Measurements from ENCODE around the gene HMCN2. TPM values are rescaled to one million over a fixed set of nuclear protein-coding genes. Genes with fewer than 3 reads are reported as not detected.
"Not testable (repeated sequence)": the region's sequence is repeated elsewhere in the genome, so short reads cannot be mapped to it uniquely, and the experiment has no call there.

Gene HMCN2
- total RNA-seq, 1 donor from 2014 or later: not detected

GRCh38 chr9:130243015-130243881, 22.3 kb upstream of the HMCN2 start:
- Mint-ChIP-seq H3K4me3 (no peak overlapping the region), H3K27me3 (ENCODE audit: insufficient read depth) (peaks cover 2% of the 10 kb centered on the region), H3K9me3 (no peaks in the 10 kb centered on the region), H3K36me3 (ENCODE audit: low read depth) (no peaks in the 10 kb centered on the region), H3K27ac (no peak overlapping the region), H3K4me1 (ENCODE audit: low read depth) (peaks cover 25% of the 10 kb centered on the region)
- intact Hi-C loops (cut with micrococcal nuclease): loop anchor here (2.0 to 5.0 kb wide), 2 partner anchors 358 to 406 kb away; partner anchors contain the start of genes C9orf78 and USP20
- DNase-seq (ENCODE audit: low spot score): peak; percentile 61

- H3K9me3 Mint-ChIP-seq: no peaks in the 10 kb centered on the region
- H3K36me3 Mint-ChIP-seq (ENCODE audit: low read depth): no peaks in the 10 kb centered on the region
- no peak overlapping the region for H3K27ac Mint-ChIP-seq
- H3K4me1 Mint-ChIP-seq (ENCODE audit: low read depth): peaks cover 25% of the 10 kb centered on the region
- H3K4me3 Mint-ChIP-seq: no peak overlapping the region
- intact Hi-C loops (cut with micrococcal nuclease): loop anchor here (2.0 to 5.0 kb wide), 2 partner anchors 359 to 407 kb away; partner anchors contain the start of genes C9orf78 and USP20
- no peaks in the 10 kb centered on the region for H3K27me3 Mint-ChIP-seq (ENCODE audit: insufficient read depth)
- no peak for DNase-seq (ENCODE audit: low spot score)
These were observed 21.7 kb upstream of the HMCN2 start for GRCh38 chr9:130243882-130244170.

GRCh38 chr9:130244548-130245165, 20.9 kb upstream of the HMCN2 start:
- intact Hi-C loops (cut with micrococcal nuclease): loop anchor here (5.0 kb wide), 1 partner anchor 407 kb away; the partner anchor contains the start of genes C9orf78 and USP20
- DNase-seq (ENCODE audit: low spot score): no peak
- Mint-ChIP-seq H3K36me3 (ENCODE audit: low read depth) (no peaks in the 10 kb centered on the region), H3K4me1 (ENCODE audit: low read depth) (peaks cover 22% of the 10 kb centered on the region), H3K27me3 (ENCODE audit: insufficient read depth) (peaks cover 6% of the 10 kb centered on the region), H3K4me3 (no peak overlapping the region), H3K27ac (no peak overlapping the region), H3K9me3 (no peaks in the 10 kb centered on the region)

GRCh38 chr9:130245474-130245873, 20.1 kb upstream of the HMCN2 start:
- no peak for DNase-seq (ENCODE audit: low spot score)
- Mint-ChIP-seq H3K4me3 (no peak overlapping the region), H3K27me3 (ENCODE audit: insufficient read depth) (peaks cover 10% of the 10 kb centered on the region), H3K36me3 (ENCODE audit: low read depth) (no peaks in the 10 kb centered on the region), H3K9me3 (no peaks in the 10 kb centered on the region), H3K4me1 (ENCODE audit: low read depth) (peaks cover 14% of the 10 kb centered on the region), H3K27ac (no peak overlapping the region)
- intact Hi-C loops (cut with micrococcal nuclease): no loop called here

- Mint-ChIP-seq H3K4me1 (ENCODE audit: low read depth) (peaks cover 9% of the 10 kb centered on the region), H3K9me3 (no peaks in the 10 kb centered on the region)
These were observed 19.4 kb upstream of the HMCN2 start for GRCh38 chr9:130246126-130246525.

GRCh38 chr9:130254747-130255630, 10.6 kb upstream of the HMCN2 start:
- intact Hi-C loops (cut with micrococcal nuclease): no loop called here
- Mint-ChIP-seq H3K4me1 (ENCODE audit: low read depth) (no peaks in the 10 kb centered on the region), H3K4me3 (no peak overlapping the region), H3K9me3 (no peaks in the 10 kb centered on the region), H3K27ac (no peak overlapping the region), H3K27me3 (ENCODE audit: insufficient read depth) (peaks cover 19% of the 10 kb centered on the region), H3K36me3 (ENCODE audit: low read depth) (no peaks in the 10 kb centered on the region)
- no peak for DNase-seq (ENCODE audit: low spot score)

More at GRCh38 chr9:130246126-130246525, 19.4 kb upstream of the HMCN2 start:
- DNase-seq (ENCODE audit: low spot score): no peak
- H3K36me3 Mint-ChIP-seq (ENCODE audit: low read depth): no peaks in the 10 kb centered on the region
- intact Hi-C loops (cut with micrococcal nuclease): no loop called here
- H3K27ac Mint-ChIP-seq: no peak overlapping the region
- peaks cover 17% of the 10 kb centered on the region for H3K27me3 Mint-ChIP-seq (ENCODE audit: insufficient read depth)
- H3K4me3 Mint-ChIP-seq: no peak overlapping the region

GRCh38 chr9:130255631-130256134, 9.9 kb upstream of the HMCN2 start:
- no peak overlapping the region for H3K4me3 Mint-ChIP-seq
- no peak for DNase-seq (ENCODE audit: low spot score)
- H3K27ac Mint-ChIP-seq: no peak overlapping the region

GRCh38 chr9:130256644-130257043, 8.9 kb upstream of the HMCN2 start:
- intact Hi-C loops (cut with micrococcal nuclease): no loop called here
- Mint-ChIP-seq H3K27me3 (ENCODE audit: insufficient read depth) (peaks cover 18% of the 10 kb centered on the region), H3K36me3 (ENCODE audit: low read depth) (no peaks in the 10 kb centered on the region), H3K4me1 (ENCODE audit: low read depth) (no peaks in the 10 kb centered on the region), H3K9me3 (no peaks in the 10 kb centered on the region), H3K27ac (no peak overlapping the region), H3K4me3 (no peak overlapping the region)
- DNase-seq (ENCODE audit: low spot score): no peak

More at GRCh38 chr9:130255631-130256134, 9.9 kb upstream of the HMCN2 start:
- intact Hi-C loops (cut with micrococcal nuclease): no loop called here
- Mint-ChIP-seq H3K27me3 (ENCODE audit: insufficient read depth) (peaks cover 18% of the 10 kb centered on the region), H3K4me1 (ENCODE audit: low read depth) (no peaks in the 10 kb centered on the region), H3K36me3 (ENCODE audit: low read depth) (no peaks in the 10 kb centered on the region), H3K9me3 (no peaks in the 10 kb centered on the region)

GRCh38 chr9:130258137-130258536, 7.4 kb upstream of the HMCN2 start:
- H3K4me3 Mint-ChIP-seq; H3K4me1 Mint-ChIP-seq (ENCODE audit: low read depth); intact Hi-C loops (cut with micrococcal nuclease); H3K27ac Mint-ChIP-seq; H3K9me3 Mint-ChIP-seq; DNase-seq (ENCODE audit: low spot score); H3K36me3 Mint-ChIP-seq (ENCODE audit: low read depth): not testable (repeated sequence)
- peaks cover 23% of the 10 kb centered on the region for H3K27me3 Mint-ChIP-seq (ENCODE audit: insufficient read depth)

GRCh38 chr9:130259044-130259443, 6.5 kb upstream of the HMCN2 start:
- intact Hi-C loops (cut with micrococcal nuclease): no loop called here
- no peak overlapping the region for H3K4me3 Mint-ChIP-seq
- no peaks in the 10 kb centered on the region for H3K4me1 Mint-ChIP-seq (ENCODE audit: low read depth)
- no peak overlapping the region for H3K27ac Mint-ChIP-seq
- no peaks in the 10 kb centered on the region for H3K36me3 Mint-ChIP-seq (ENCODE audit: low read depth)
- DNase-seq (ENCODE audit: low spot score): no peak
- peaks cover 30% of the 10 kb centered on the region for H3K27me3 Mint-ChIP-seq (ENCODE audit: insufficient read depth)
- no peaks in the 10 kb centered on the region for H3K9me3 Mint-ChIP-seq

GRCh38 chr9:130260816-130261765, 4.5 kb upstream of the HMCN2 start:
- Mint-ChIP-seq H3K36me3 (ENCODE audit: low read depth) (no peaks in the 10 kb centered on the region), H3K27me3 (ENCODE audit: insufficient read depth) (peaks cover 44% of the 10 kb centered on the region), H3K4me1 (ENCODE audit: low read depth) (no peaks in the 10 kb centered on the region), H3K4me3 (no peak overlapping the region), H3K27ac (no peak overlapping the region), H3K9me3 (no peaks in the 10 kb centered on the region)
- intact Hi-C loops (cut with micrococcal nuclease): no loop called here
- DNase-seq (ENCODE audit: low spot score): no peak

Data from activated T-helper 1 cell treated with anti-CD3 and anti-CD28 coated beads, Interleukin-12 subunit alpha, Interleukin-12 subunit beta, Interleukin-2, Interleukin-4 antibody, amounts not matched to agents 30 ng/mL and 10 ng/mL and 1 ng/mL, durations not matched to agents 14 hours and 24 hours and 36 hours (primary cell).